GM18868 (cell line): ENCODE measurements around the gene LRRK1.

ENCODE experiments used
- ATAC-seq: cut with Tn5 transposase; IDR thresholded peaks from one replicate; pipeline ENCODE4 v1.9.1; 2021; ENCODE audit warnings: mild to moderate bottlenecking, moderate library complexity; ENCODE audit not compliant: unreplicated experiment

The LRRK1 gene

GRCh38 chr15:100931143-100931890 lies 12.2 kb downstream of the LRRK1 start:
- ATAC-seq = peak; percentile 52

GRCh38 chr15:100932676-100933348 lies 13.7 kb downstream of the LRRK1 start:
- ATAC-seq = no peak

GRCh38 chr15:100934166-100934565 lies 15.0 kb downstream of the LRRK1 start:
- ATAC-seq = no peak

- ATAC-seq = peak; percentile 17
Measured at GRCh38 chr15:100934726-100935125, 15.6 kb downstream of the LRRK1 start.

- no peak for ATAC-seq
Measured at GRCh38 chr15:100937171-100937570, 18.0 kb downstream of the LRRK1 start.

GRCh38 chr15:100939791-100940190 lies 20.6 kb downstream of the LRRK1 start:
- ATAC-seq = no peak

- peak; percentile 70 for ATAC-seq
Measured at GRCh38 chr15:100940767-100941379, 21.7 kb downstream of the LRRK1 start.

GRCh38 chr15:100941536-100941935 lies 22.4 kb downstream of the LRRK1 start:
- ATAC-seq = peak; percentile 73

GRCh38 chr15:100942656-100943425 lies 23.7 kb downstream of the LRRK1 start:
- ATAC-seq = no peak

GRCh38 chr15:100944244-100944895 lies 25.2 kb downstream of the LRRK1 start:
- peak; percentile 34 for ATAC-seq

GRCh38 chr15:100944986-100945385 lies 25.8 kb downstream of the LRRK1 start:
- ATAC-seq = no peak

- ATAC-seq = no peak
Measured at GRCh38 chr15:100947760-100948429, 28.7 kb downstream of the LRRK1 start.

GRCh38 chr15:100948430-100948762 lies 29.2 kb downstream of the LRRK1 start:
- no peak for ATAC-seq

GRCh38 chr15:100949691-100950090 lies 30.5 kb downstream of the LRRK1 start:
- ATAC-seq = no peak

- ATAC-seq = no peak
Measured at GRCh38 chr15:100951965-100952364, 32.8 kb downstream of the LRRK1 start.

GRCh38 chr15:100952566-100952965 lies 33.4 kb downstream of the LRRK1 start:
- no peak for ATAC-seq

GRCh38 chr15:100958326-100959065 lies 39.3 kb downstream of the LRRK1 start:
- no peak for ATAC-seq

GRCh38 chr15:100959066-100960050 lies 40.2 kb downstream of the LRRK1 start:
- no peak for ATAC-seq
